OCI-LY7 (cell line): ENCODE measurements around the gene NSD2.

Experiments
- CTCF ChIP-seq: fragments of 200-600 bp; sonication (generic); conservative IDR thresholded peaks from 2 replicates; pipeline ENCODE4 v1.5.1; 2014; ENCODE audit warnings: mild to moderate bottlenecking, antibody characterized with exemption, low read length, moderate library complexity, mixed read lengths
- EZH2phosphoT487 ChIP-seq: fragments of 200-600 bp; sonication (generic); IDR thresholded peaks from 2 replicates; pipeline ENCODE4 v1.6.1; 2018; ENCODE audit warnings: low read depth, borderline replicate concordance, mild to moderate bottlenecking, mixed run types, antibody characterized with exemption, low read length, moderate library complexity, mixed read lengths

GRCh38 chr4:1869530-1870327, 1.5 kb upstream of the NSD2 start:
- TF ChIP-seq CTCF (no peak), EZH2phosphoT487 (no peak)
